Measurements from ENCODE around the gene HSPG2. TPM values are rescaled to one million over a fixed set of nuclear protein-coding genes. Genes with fewer than 3 reads are reported as not detected.

HSPG2 gene
- total and polyA plus RNA-seq, 2 of the 13 experiments (the other 11 are each of a cell fraction or from before 2014, with no cell fraction given) = 9.1 to 13.1 TPM

DNA sequence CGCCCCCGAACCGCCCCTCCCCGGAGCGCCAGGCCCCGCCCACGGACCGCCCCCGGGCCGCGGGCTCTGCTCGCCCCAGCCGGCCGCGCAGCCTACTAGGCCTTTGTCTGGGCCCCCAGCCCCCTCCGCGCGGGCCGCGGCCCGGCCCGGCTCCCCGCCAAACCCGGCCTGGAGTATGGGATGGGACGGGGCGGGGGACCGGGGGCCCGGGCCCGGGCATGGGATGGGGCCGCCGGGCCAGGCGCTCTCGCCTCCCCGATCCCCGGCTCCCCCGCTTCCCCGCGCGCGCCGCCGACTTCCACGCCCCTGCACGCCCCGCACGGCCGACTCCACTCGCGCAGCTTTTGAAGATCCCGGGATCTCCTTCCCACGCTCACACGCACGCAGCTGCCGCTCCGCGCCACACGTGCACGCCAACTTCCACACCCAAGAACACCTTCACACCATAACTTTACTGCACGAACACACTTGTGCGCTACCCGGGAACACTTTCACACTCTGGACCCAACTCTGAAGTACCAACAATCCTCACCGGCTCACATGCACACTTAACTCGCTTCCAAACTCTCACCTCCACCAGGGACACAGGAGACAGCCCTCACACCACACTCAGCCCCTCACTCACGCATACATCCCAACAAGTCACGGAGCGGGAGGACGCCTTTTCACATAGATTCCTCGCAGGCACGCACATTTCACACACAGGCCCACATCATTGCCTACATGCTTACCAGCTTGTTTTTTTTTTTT lies 437 bp upstream of the HSPG2 start (continued):
- no peak for TF ChIP-seq ZNF430 (CRISPR knock-in tag; IDR thresholded peaks at IDR 0.05)
- no peak for TF ChIP-seq BRCA1 (CRISPR knock-in tag; IDR thresholded peaks at IDR 0.05)
- TF ChIP-seq NR2C2 (CRISPR knock-in tag; IDR thresholded peaks at IDR 0.05; ENCODE audit: borderline replicate concordance) = no peak
- no peak for TF ChIP-seq ZNF713 (CRISPR knock-in tag; IDR thresholded peaks at IDR 0.05)
- 0 out of 2 replicates have a peak, but pooled peaks have one; percentile 23 for TF ChIP-seq ZNF501 (CRISPR knock-in tag; IDR thresholded peaks at IDR 0.05)
- TF ChIP-seq RFXAP (CRISPR knock-in tag; IDR thresholded peaks at IDR 0.05; ENCODE audit: borderline replicate concordance) = no peak; the same call in 1 of the 2 replicates
- no peak for TF ChIP-seq ZNF670 (CRISPR knock-in tag; IDR thresholded peaks at IDR 0.05; ENCODE audit: borderline replicate concordance)
- TF ChIP-seq, protein P1, sequence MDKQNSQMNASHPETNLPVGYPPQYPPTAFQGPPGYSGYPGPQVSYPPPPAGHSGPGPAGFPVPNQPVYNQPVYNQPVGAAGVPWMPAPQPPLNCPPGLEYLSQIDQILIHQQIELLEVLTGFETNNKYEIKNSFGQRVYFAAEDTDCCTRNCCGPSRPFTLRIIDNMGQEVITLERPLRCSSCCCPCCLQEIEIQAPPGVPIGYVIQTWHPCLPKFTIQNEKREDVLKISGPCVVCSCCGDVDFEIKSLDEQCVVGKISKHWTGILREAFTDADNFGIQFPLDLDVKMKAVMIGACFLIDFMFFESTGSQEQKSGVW (CRISPR knock-in tag; IDR thresholded peaks at IDR 0.05; ENCODE audit: borderline replicate concordance) = no peak
- TF ChIP-seq TOPORS (CRISPR knock-in tag; IDR thresholded peaks at IDR 0.05) = no peak
- peak; percentile 74; the same call in 1 of the 2 replicates for TF ChIP-seq ZBED4 (CRISPR knock-in tag; IDR thresholded peaks at IDR 0.05; ENCODE audit: borderline replicate concordance)
- TF ChIP-seq ZFP36L2 (CRISPR knock-in tag; IDR thresholded peaks at IDR 0.05) = no peak
- TF ChIP-seq GABPB1 (CRISPR knock-in tag; IDR thresholded peaks at IDR 0.05) = no peak
- no peak for TF ChIP-seq CAMTA2 (CRISPR knock-in tag; IDR thresholded peaks at IDR 0.05; ENCODE audit: borderline replicate concordance)
- TF ChIP-seq ZNF549 (CRISPR knock-in tag; IDR thresholded peaks at IDR 0.05) = no peak
- no peak for TF ChIP-seq ZNF780A (CRISPR knock-in tag; IDR thresholded peaks at IDR 0.05)
- TF ChIP-seq ARNTL (CRISPR knock-in tag; IDR thresholded peaks at IDR 0.05) = no peak
- no peak for TF ChIP-seq ZSCAN29 (CRISPR knock-in tag; conservative IDR thresholded peaks at IDR 0.05)
- no peak for TF ChIP-seq ZSCAN9 (CRISPR knock-in tag; IDR thresholded peaks at IDR 0.05; ENCODE audit: borderline replicate concordance)
- TF ChIP-seq ELF1 (CRISPR knock-in tag; IDR thresholded peaks at IDR 0.05) = no peak
- TF ChIP-seq HOXA7 (CRISPR knock-in tag; IDR thresholded peaks at IDR 0.05) = no peak
- TF ChIP-seq ZNF879 (CRISPR knock-in tag; IDR thresholded peaks at IDR 0.05) = no peak
- TF ChIP-seq FLYWCH1 (CRISPR knock-in tag; IDR thresholded peaks at IDR 0.05) = no peak
- no peak for TF ChIP-seq ZNF564 (CRISPR knock-in tag; IDR thresholded peaks at IDR 0.05)
